Peyer's patch (tissue), 4 donors: ENCODE data around the gene OSBPL6.

Experiments
- POLR2A ChIP-seq, 2 donors: fragments of 450-650 bp; IDR thresholded peaks; one replicate each; pipeline ENCODE4 v1.5.1; 2017; ENCODE audit warnings: antibody characterized with exemption in 2 of 2, mild to moderate bottlenecking in 2 of 2, moderate library complexity in 2 of 2
- TF ChIP-seq, protein P1 (sequence below), 6 experiments: fragments of 450-650 bp in 4 of 6; fragments of 200-600 bp in 2 of 6; sonication (generic) in 1 of 6; IDR thresholded peaks; one replicate each; pipeline ENCODE4 v1.5.1; 2017 to 2019; ENCODE audit warnings: antibody characterized with exemption in 6 of 6, mild to moderate bottlenecking in 3 of 6, moderate library complexity in 1 of 6

- TF ChIP-seq, protein P1, sequence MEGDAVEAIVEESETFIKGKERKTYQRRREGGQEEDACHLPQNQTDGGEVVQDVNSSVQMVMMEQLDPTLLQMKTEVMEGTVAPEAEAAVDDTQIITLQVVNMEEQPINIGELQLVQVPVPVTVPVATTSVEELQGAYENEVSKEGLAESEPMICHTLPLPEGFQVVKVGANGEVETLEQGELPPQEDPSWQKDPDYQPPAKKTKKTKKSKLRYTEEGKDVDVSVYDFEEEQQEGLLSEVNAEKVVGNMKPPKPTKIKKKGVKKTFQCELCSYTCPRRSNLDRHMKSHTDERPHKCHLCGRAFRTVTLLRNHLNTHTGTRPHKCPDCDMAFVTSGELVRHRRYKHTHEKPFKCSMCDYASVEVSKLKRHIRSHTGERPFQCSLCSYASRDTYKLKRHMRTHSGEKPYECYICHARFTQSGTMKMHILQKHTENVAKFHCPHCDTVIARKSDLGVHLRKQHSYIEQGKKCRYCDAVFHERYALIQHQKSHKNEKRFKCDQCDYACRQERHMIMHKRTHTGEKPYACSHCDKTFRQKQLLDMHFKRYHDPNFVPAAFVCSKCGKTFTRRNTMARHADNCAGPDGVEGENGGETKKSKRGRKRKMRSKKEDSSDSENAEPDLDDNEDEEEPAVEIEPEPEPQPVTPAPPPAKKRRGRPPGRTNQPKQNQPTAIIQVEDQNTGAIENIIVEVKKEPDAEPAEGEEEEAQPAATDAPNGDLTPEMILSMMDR (IDR thresholded peaks at IDR 0.05) = no peak
- no peak for TF ChIP-seq POLR2A (IDR thresholded peaks at IDR 0.05)
Measured at GRCh38 chr2:178194600-178195389, 483 bp downstream of the OSBPL6 start.
